ENCODE data around the gene ZNF460. TPM values are rescaled to one million over a fixed set of nuclear protein-coding genes. Genes with fewer than 3 reads are reported as not detected.

The ZNF460 gene
- total and polyA plus RNA-seq, 2 of the 13 experiments (the other 11 are each of a cell fraction or from before 2014, with no cell fraction given), result 14.5 to 44.8 TPM

- TF ChIP-seq ZNF556 (CRISPR knock-in tag; IDR thresholded peaks at IDR 0.05; ENCODE audit: borderline replicate concordance) (no peak), ZNF672 (CRISPR knock-in tag; IDR thresholded peaks at IDR 0.05) (no peak), ZFP36L1 (CRISPR knock-in tag; IDR thresholded peaks at IDR 0.05) (no peak), THRA (CRISPR knock-in tag; IDR thresholded peaks at IDR 0.05; ENCODE audit: borderline replicate concordance) (no peak), SAP130 (CRISPR knock-in tag; IDR thresholded peaks at IDR 0.05; ENCODE audit: low read depth) (no peak), ZMAT5 (CRISPR knock-in tag; IDR thresholded peaks at IDR 0.05; ENCODE audit: borderline replicate concordance, low read depth) (no peak), TCF12 (IDR thresholded peaks at IDR 0.05) (no peak), TCF12 (CRISPR knock-in tag; IDR thresholded peaks at IDR 0.05) (no peak), ZNF260 (CRISPR knock-in tag; IDR thresholded peaks at IDR 0.05; ENCODE audit: borderline replicate concordance, low read depth) (no peak), ZNF512B (CRISPR knock-in tag; IDR thresholded peaks at IDR 0.05; ENCODE audit: borderline replicate concordance) (no peak), KLF16 (CRISPR knock-in tag; IDR thresholded peaks at IDR 0.05) (no peak)
Measured at GRCh38 chr19:57293719-57294118, 13.4 kb downstream of the ZNF460 start (continued).
